GM12873 (cell line): Measurements from ENCODE around the gene NEMF.

ENCODE experiments used
- TF ChIP-seq, protein P1 (sequence below): IDR thresholded peaks from 2 replicates; pipeline ENCODE4 v1.5.1; 2012; ENCODE audit warnings: low read depth, mild to moderate bottlenecking, moderate library complexity, low read length, control low read depth; ENCODE audit not compliant: insufficient read depth; ENCODE audit errors: missing control alignments

NEMF gene

DNA sequence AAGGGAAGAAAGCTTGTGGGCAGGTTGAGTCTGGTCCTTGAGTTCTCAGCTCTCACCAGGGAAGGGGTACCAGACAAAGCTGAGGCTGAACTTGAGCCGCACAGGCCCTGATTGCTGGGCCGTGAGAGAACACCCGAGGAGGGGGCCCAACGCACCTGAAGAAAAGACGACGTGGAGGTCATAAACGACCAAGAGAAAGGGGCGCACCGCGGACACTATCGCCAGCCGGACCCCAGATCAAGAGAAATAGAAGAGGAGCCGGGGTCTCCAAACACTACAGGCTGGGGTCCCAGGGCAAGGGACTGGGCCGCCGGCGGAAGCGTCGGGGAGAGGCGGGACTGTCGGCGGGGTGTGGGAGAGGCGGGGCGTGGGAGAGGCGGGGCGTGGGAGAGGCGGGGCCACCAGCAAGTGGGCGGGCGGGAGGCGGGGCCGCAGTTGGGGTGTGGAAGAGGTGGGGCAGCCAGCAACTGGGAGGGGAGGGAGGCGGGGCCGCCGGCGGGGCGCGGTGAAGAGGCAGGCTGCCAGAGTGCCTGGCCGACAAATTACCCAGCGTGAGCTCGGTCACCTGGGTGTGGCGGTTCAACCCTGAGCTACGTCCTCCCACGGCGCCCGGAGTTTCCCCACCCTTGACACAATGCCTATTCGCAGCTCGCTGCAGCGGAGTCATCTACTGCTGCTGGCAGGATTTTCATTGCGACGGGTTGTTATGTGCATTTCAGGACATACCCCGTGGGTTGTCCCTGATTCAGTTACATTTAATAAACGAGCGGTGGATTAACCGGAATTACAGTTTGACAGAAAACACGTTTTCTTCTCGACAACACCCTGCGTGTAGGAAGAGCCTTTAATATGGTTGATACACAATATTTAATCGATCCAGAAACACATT is 15.5 kb upstream of the NEMF start:
- TF ChIP-seq, protein P1, sequence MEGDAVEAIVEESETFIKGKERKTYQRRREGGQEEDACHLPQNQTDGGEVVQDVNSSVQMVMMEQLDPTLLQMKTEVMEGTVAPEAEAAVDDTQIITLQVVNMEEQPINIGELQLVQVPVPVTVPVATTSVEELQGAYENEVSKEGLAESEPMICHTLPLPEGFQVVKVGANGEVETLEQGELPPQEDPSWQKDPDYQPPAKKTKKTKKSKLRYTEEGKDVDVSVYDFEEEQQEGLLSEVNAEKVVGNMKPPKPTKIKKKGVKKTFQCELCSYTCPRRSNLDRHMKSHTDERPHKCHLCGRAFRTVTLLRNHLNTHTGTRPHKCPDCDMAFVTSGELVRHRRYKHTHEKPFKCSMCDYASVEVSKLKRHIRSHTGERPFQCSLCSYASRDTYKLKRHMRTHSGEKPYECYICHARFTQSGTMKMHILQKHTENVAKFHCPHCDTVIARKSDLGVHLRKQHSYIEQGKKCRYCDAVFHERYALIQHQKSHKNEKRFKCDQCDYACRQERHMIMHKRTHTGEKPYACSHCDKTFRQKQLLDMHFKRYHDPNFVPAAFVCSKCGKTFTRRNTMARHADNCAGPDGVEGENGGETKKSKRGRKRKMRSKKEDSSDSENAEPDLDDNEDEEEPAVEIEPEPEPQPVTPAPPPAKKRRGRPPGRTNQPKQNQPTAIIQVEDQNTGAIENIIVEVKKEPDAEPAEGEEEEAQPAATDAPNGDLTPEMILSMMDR: no peak

DNA sequence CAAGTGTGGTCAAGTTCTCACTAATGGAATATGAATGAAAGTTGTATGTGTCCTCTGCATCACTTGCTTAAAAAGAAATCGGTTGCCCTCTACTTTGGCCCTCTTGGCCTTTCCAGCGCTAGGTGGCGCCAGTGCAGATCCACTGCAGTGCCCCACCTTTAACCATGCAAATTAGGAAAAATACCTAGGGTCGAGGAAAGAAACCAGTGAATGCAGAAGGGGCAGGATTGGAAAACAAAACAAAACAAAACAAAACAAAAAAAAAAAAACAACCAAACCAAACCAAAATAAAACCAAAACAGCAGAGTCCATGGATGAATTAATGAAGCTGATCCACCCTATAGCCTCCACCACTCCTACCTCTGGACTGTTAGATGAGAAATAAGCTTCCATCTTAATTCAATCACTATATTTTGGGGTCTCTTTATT is 12.9 kb upstream of the NEMF start:
- TF ChIP-seq, protein P1: peak; percentile 88

DNA sequence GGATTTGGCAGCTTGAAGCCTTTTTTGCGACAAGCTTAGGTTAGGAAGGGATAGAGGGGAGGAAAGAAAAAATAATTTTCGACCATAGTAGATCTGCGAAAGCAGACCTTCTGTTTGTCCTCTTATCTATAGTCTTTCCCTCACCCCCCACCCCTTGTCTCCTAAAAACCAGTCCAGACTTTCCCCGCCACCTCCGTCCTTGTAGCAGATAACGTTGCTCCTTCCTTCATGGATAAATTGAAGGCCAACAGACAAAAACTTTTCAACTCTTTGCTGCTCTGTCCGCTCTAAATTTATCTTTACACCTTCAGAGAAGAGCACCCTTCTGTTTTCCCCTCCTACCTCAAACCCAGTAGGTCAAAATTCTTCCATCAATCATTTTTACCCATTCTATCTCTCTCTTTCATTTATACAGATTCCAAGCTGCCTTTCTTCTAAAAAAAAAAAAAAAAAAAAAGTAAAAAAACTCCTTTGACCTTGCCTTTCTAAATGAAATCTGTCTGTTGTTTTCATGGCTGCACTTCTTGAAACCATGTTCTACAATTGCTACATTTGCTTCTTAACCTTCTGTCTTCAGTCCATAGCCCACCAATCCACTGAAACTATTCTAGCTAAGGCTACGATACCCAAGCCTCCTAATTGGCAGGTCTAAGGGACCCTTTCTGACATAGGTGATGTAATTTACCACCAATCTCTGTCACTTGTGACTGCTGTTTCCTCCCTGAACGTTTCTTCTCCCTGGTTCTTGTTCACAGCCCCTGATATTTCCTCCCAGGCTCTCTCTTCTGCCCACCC is 11.1 kb upstream of the NEMF start:
- TF ChIP-seq, protein P1: no peak

DNA sequence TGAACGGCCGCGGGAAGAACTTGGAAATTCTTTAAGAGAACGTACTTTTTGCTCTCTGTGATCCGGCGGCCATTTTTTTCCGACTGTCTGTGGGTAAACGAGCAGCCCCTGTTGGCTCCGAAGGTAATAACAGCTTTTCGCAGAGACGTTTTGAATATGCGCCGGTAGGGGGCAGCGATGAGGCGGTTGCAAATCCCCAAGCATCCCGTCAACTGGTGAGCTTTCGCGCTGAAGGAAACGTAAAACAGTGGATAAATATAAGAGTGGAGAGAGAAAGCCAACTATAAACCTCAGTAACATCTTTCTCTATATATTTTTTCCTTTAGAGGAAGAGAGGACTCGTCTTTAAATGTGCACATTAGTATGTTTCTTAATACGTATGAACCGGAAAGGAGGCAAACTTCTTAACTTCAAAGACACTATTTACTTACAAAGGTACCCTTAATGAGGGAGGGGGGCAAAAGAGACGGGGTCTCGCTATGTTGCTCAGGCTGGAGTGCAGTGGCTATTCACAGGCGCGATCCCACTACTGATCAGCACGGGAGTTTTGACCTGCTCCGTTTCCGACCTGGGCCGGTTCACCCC is 9.6 kb upstream of the NEMF start:
- TF ChIP-seq, protein P1: peak; percentile 100

DNA sequence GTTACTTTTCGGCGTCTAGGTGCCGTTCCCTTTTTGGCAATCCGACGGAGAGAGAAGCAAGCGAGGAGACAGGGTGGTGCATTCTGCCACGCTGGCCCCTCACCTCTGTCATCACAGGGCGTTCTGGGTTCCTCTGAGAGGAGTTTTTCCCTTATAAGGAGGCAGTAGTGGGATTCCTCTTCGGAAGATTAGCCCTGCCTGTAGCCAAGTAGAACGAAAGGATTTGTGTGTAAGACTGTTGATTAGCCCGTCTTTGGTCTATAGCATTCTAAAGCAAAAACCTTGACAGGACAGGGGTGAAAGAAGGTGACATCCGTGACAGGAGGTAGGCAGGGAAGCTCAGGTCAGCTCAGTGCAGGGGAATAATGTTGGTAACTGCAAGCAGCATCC is 9.1 kb upstream of the NEMF start:
- TF ChIP-seq, protein P1: no peak

DNA sequence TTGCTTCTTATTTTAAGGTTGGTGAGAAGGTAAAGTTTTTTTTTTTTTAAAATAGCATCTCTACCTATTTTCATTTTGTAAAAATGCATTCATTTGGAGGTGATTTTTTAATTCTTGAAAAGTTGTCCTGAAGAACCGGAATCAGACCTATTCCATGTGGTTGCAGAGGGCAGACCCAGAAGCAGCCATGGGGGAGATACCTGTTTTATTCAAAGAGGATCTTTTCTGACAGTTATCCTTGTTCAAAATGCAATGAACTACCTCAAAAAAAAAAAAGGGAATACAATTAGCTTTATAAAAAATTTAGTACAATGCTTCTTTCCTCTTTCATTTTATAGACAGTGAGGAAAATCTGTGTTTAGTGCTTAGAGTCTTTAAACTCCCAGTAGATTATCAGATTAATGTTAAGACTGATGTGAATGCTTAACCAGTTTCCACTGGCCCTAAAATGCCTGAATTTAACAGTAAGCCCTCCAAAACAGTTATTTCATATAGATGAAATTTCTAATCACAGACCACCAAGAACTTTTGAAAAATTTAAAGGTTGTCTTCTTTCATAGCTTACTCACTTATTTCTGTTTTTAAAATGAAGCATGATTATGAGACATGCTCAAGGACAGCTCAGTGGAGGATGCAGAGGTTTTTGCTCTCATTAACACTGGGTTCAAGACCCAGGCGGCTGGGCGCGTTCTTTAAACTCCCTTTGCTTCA is 8.6 kb upstream of the NEMF start:
- TF ChIP-seq, protein P1: no peak

DNA sequence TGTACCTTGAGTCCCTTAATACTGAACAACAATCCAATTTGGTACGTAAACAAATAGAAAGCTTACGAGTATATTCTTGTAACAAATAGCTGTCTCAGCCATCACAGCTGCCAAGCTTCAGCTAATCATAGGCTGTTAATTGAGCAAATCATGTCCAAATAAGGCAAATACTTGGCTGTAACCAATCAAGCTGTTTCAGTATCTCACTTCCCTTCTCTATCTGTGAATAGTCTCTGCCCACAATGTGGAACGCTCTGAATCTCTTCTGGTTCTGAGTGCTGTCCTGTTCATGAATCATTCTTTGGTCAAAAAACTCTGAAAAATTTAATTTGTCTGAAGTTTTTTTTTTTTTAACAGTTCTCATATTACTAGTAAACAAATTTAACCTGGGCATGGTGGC is 5.8 kb upstream of the NEMF start:
- TF ChIP-seq, protein P1: no peak
